Smooth muscle cell of bladder (primary cell): ENCODE measurements around the gene MSI2. TPM values are rescaled to one million over a fixed set of nuclear protein-coding genes. Genes with fewer than 3 reads are reported as not detected.

Source experiments
- total RNA-seq: library from RNA; depleted of rRNA; stranded (reverse); fragments of >200 nt; gene quantifications from 2 replicates; pipeline ENCODE4 v1.2.3, GENCODE V29; 2014

The MSI2 gene
- total RNA-seq: 17.4 and 17.7 TPM in 2 replicates

DNA sequence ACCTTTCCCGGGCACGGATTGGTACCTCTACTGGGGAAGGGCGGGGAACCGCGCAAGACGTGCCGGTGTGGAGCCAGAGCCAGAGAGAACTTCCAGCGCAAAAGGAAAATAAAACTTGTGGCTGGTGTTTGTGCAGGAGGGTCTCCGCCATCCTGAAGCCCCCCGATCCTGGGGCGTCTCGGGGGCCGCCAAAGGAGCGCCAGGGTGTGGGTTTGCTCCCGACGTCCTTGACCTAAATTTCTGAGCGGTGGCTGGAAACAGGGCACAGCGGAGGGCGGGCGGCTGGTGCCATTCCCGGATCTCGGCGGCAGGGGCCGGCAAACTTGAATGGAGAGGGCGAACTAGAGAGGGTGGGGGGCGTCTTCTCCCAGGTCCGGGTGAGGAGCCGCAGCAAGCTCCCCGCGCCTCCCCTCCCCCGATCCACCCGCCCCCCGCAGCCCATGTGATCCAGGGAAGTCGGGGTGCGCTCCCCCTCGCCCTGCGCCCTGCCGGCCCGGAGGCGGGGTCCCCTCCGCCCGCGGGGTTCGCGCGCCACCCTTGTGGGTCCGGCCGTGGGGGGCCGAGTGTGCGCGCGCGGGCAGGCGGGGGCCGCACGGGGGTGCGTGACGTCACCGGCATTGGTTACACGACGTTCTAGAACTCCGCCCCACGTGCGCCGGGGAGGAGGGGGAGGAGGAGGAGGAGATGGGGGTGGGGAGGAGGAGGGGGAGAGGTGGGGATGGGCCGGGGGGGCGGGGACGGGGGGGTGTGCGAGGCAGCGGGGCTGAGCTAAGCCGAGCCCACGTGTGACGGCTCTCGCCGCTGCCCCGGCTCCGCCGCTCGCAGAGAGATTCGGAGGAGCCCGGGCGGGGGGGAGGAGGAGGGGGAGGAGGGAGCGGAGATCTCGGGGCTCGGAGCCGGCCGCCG lies at the start of gene MSI2:
Gene MSI2 (plus strand): TSS at position 748 of the 906 bp plus-strand sequence. CDS start 220 bp downstream, outside the sequence.

Other genes with a start within 250 kb of the MSI2 start
- 5.8 and 12.5 TPM in 2 replicates for gene AKAP1, start 171.3 kb upstream of the MSI2 start, total RNA-seq